ENCODE results near the gene ZC3H18.

GRCh38 chr16:88623858-88624257, 53.7 kb downstream of the ZC3H18 start:
- TF ChIP-seq EP300 (IDR thresholded peaks at IDR 0.05) (no peak), CTCF (IDR thresholded peaks at IDR 0.05) (no peak), POLR2A (IDR thresholded peaks at IDR 0.05) (no peak), POLR2AphosphoS5 (IDR thresholded peaks at IDR 0.05) (no peak)
